Kidney (tissue), 14 donors: ENCODE measurements around the gene AKT1. TPM values are rescaled to one million over a fixed set of nuclear protein-coding genes. Genes with fewer than 3 reads are reported as not detected.

Experiments
- DNase-seq, 5 donors: peaks; one replicate each; pipeline ENCODE4 v3.0.0-alpha.2; 2013 to 2020
- FAIRE-seq: peaks from 2 replicates; lab custom pipeline; 2012; peaks lifted over from hg19 to GRCh38; lab: Jason Lieb, UNC
- H3K27ac ChIP-seq, 2 donors: one replicate each; pipeline ENCODE4 v1.7.0; 2013; ENCODE audit warnings: low read depth in 2 of 2, low read length in 2 of 2, inconsistent platforms in 1 of 2
- H3K27me3 ChIP-seq: one replicate; pipeline ENCODE4 v1.7.1; 2013; ENCODE audit warnings: low read length, inconsistent platforms; ENCODE audit not compliant: control insufficient read depth, insufficient read depth
- H3K36me3 ChIP-seq, 3 donors: one replicate each; pipeline versions ENCODE4 v1.7.0 to v1.7.1; 2013; ENCODE audit warnings: low read length in 3 of 3, control low read depth in 1 of 3, inconsistent platforms in 1 of 3; ENCODE audit not compliant: insufficient read depth in 3 of 3, control insufficient read depth in 2 of 3
- H3K4me1 ChIP-seq, 3 donors: one replicate each; pipeline versions ENCODE4 v1.7.0 to v1.7.1; 2013; ENCODE audit warnings: low read length in 3 of 3, inconsistent platforms in 1 of 3, low read depth in 1 of 3; ENCODE audit not compliant: control insufficient read depth in 2 of 3, insufficient read depth in 2 of 3
- H3K4me3 ChIP-seq, 3 donors: one replicate each; pipeline versions ENCODE4 v1.7.0 to v1.8.1; 2013; ENCODE audit warnings: low read length in 3 of 3, control low read depth in 1 of 3, inconsistent platforms in 1 of 3
- H3K9ac ChIP-seq, 3 donors: one replicate each; pipeline versions ENCODE4 v1.7.0 to v1.7.1; 2013; ENCODE audit warnings: low read length in 3 of 3, control low read depth in 1 of 3, inconsistent platforms in 1 of 3
- H3K9me3 ChIP-seq, 3 donors: one replicate each; pipeline versions ENCODE4 v1.7.0 to v1.7.1; 2013; ENCODE audit warnings: low read length in 3 of 3, control low read depth in 1 of 3, inconsistent platforms in 1 of 3; ENCODE audit not compliant: control insufficient read depth in 2 of 3, insufficient read depth in 1 of 3
- intact Hi-C: fragments of 100-400 bp; cut with DNase I; formaldehyde crosslinking; loops from one replicate; pipeline ENCODE4 v1.11.1; 2022
- polyA plus RNA-seq: library from polyadenylated mRNA; stranded (reverse); fragments of 350-450 nt; fragmentation: Illumina TruSeq; extraction: RNeasy Lipid Tissue Mini Kit (QIAGEN cat#74804); gene quantifications from one replicate; pipeline ENCODE4 v1.2.3, GENCODE V29; 2014; ENCODE audit warnings: low read depth, low replicate concordance; ENCODE audit not compliant: insufficient read depth
- total RNA-seq: library from RNA; stranded (reverse); fragmentation: NEBNext Ultra II Directional; extraction: Animal tissue kit (Norgen Biotek cat#: 25700); gene quantifications from one replicate; pipeline ENCODE4 v1.2.1, GENCODE V29; 2021
- TF ChIP-seq, protein P1 (sequence below): IDR thresholded peaks from 3 replicates; pipeline ENCODE4 v1.5.1; 2012; ENCODE audit warnings: mild to moderate bottlenecking, moderate library complexity, borderline replicate concordance; ENCODE audit not compliant: insufficient read depth; ENCODE audit errors: extremely low read depth
- donor health status: control.
- donor health status: control.
- donor health status: control.
- donor health status: control.
- donor health status: control.
- donor health status: DM: yes; HTN: yes; CAD: no.
- donor health status: Normal renal cell carcinoma (clear cell type).

Gene AKT1
- total and polyA plus RNA-seq, 2 donors from 2014 or later = 70.6 to 125 TPM

DNA sequence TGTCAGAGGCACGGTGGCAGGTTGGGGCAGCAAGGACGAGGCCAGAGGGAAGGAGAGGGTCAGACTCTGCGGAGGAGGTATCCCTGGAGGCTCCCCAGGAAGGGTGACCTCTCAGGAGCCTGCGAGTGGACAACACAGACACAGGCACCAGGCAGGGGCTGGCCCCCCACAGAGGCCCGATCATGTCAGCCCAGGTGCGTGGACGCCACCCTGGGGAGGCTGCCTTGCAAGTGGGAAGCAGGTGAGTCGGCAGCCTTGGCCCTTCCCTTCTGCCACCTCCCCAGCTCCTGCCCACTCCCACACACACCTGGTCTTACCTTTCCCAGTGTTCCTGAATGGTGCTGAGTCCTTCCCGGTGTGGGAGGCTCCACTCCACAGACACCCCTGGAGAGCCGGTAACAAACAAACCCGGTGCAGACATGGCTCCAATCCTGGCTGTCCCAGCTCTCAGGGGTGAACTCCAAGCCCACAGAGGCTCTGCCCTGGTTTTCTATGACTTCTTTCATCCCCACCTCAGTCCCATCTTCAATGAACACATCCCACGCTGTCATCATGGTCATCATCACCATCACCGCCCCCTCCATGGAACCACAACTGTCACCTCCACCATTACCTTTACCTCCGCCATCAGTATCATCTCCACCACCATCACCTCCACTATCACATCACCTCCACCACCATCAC is 10.5 kb upstream of the AKT1 start:
- intact Hi-C loops = no loop called here
- no peak overlapping the region for H3K9ac ChIP-seq

DNA sequence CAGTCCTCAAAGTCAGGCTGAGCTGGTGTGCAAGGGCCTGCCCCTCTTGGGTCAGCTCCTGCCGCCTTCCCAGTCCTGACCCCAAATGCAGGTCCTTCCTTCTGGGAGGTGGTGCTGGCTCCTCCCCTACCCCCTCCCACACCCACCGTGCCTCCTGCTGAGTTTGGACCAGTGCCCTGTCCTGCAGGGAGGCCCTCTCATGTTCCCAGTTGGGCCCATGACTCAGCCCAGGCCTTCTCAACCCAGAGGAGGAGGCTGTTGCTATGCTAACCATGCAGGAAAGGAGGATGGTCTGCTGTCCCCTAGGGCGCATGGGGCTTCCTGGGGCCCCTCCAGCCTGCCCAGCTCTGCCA is 9.8 kb upstream of the AKT1 start:
- no peak overlapping the region for H3K4me3 ChIP-seq
- H3K9ac ChIP-seq = no peak overlapping the region
- H3K27ac ChIP-seq = no peak overlapping the region
- H3K4me1 ChIP-seq = peaks cover 0 to 22% (median 15%) of the 10 kb centered on the region in 3 donors
- DNase-seq (peak in 1 of 5 donors; percentile 90), FAIRE-seq (no peak)
- H3K27me3 ChIP-seq = no peaks in the 10 kb centered on the region
- TF ChIP-seq, protein P1, sequence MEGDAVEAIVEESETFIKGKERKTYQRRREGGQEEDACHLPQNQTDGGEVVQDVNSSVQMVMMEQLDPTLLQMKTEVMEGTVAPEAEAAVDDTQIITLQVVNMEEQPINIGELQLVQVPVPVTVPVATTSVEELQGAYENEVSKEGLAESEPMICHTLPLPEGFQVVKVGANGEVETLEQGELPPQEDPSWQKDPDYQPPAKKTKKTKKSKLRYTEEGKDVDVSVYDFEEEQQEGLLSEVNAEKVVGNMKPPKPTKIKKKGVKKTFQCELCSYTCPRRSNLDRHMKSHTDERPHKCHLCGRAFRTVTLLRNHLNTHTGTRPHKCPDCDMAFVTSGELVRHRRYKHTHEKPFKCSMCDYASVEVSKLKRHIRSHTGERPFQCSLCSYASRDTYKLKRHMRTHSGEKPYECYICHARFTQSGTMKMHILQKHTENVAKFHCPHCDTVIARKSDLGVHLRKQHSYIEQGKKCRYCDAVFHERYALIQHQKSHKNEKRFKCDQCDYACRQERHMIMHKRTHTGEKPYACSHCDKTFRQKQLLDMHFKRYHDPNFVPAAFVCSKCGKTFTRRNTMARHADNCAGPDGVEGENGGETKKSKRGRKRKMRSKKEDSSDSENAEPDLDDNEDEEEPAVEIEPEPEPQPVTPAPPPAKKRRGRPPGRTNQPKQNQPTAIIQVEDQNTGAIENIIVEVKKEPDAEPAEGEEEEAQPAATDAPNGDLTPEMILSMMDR = no peak
- intact Hi-C loops = no loop called here
- no peaks in the 10 kb centered on the region for H3K9me3 ChIP-seq
- H3K36me3 ChIP-seq = no peaks in the 10 kb centered on the region

More for the DNA sequence above, 10.5 kb upstream of the AKT1 start:
- Histone ChIP-seq H3K4me3 (no peak overlapping the region), H3K9me3 (no peaks in the 10 kb centered on the region), H3K4me1 (peaks cover 0 to 21% (median 15%) of the 10 kb centered on the region in 3 donors), H3K27me3 (no peaks in the 10 kb centered on the region), H3K36me3 (no peaks in the 10 kb centered on the region), H3K27ac (no peak overlapping the region)
- DNase-seq (peak in 1 of 5 donors; percentile 72), FAIRE-seq (no peak)
- TF ChIP-seq, protein P1 = no peak

DNA sequence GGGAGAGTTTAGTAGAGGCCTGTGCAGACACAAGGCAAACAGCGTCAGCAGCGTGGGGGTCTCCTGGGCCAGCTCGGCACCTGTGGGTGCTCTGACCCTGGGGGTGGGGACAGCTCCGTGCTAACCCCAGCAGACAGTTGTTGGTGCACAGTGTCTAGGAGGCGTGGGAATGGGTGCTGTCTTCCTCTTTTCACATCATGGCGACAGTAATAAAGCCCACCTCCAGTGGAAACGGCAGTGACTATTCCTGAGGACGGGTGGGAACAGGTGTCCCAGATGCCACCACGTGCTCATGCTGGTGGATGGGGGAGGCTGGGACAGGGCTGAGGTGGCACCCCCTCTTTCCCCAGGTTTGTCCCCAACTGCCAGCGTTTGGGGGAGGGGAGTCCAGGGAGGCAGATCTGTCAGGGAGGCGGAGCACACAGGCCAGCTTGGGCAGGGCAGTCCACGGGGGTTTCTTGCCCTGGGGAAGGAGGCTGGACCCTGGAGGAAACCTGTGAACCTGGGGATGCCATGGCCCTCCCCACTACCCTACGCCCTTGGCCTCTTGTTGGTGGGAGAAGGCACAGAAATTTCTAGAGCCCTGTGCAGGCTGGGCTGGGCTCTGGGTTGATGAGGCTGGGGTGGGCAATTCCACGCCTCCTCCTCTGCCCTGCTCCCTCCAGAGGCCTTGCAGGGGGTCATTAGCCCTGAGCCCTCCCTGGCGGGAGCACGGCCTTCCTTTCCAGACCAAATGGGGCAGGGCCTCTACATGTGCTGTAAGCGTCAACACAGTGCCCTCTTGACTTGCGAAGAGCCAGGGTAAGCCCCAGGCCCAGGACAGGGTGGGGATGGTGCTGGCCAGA is 9.2 kb upstream of the AKT1 start:
- H3K4me3 ChIP-seq = no peak overlapping the region
- H3K36me3 ChIP-seq = no peaks in the 10 kb centered on the region
- intact Hi-C loops = no loop called here
- TF ChIP-seq, protein P1 = no peak
- H3K4me1 ChIP-seq = peaks cover 0 to 22% (median 15%) of the 10 kb centered on the region in 3 donors
- DNase-seq (peak in 1 of 5 donors; percentile 60), FAIRE-seq (no peak)
- no peaks in the 10 kb centered on the region for H3K27me3 ChIP-seq
- no peaks in the 10 kb centered on the region for H3K9me3 ChIP-seq
- H3K27ac ChIP-seq = no peak overlapping the region
- H3K9ac ChIP-seq = no peak overlapping the region
